ENCODE results near the gene GRIN2C.

GRCh38 chr17:74903034-74903433 is 43.3 kb upstream of the GRIN2C start:
- no peak for TF ChIP-seq ZNF292 (tag by site-specific recombination; IDR thresholded peaks at IDR 0.05; ENCODE audit: borderline replicate concordance, low read depth)
- TF ChIP-seq CTCF (tag by site-specific recombination; IDR thresholded peaks at IDR 0.05) = no peak
- no peak for TF ChIP-seq ZBTB49 (tag by site-specific recombination; IDR thresholded peaks at IDR 0.05; ENCODE audit: low read depth)
- TF ChIP-seq ZNF830 (tag by site-specific recombination; IDR thresholded peaks at IDR 0.05; ENCODE audit: low read depth) = no peak
- no peak for TF ChIP-seq SP7 (tag by site-specific recombination; IDR thresholded peaks at IDR 0.05)
- no peak for TF ChIP-seq ZNF416 (tag by site-specific recombination; IDR thresholded peaks at IDR 0.05)
- no peak for TF ChIP-seq ZNF660 (tag by site-specific recombination; IDR thresholded peaks at IDR 0.05)
- TF ChIP-seq PRDM10 (tag by site-specific recombination; IDR thresholded peaks at IDR 0.05) = no peak
- TF ChIP-seq ZSCAN18 (tag by site-specific recombination; IDR thresholded peaks at IDR 0.05) = no peak
- TF ChIP-seq ZBTB17 (tag by site-specific recombination; IDR thresholded peaks at IDR 0.05) = no peak
- TF ChIP-seq ZBTB7A (tag by site-specific recombination; IDR thresholded peaks at IDR 0.05; ENCODE audit: low read depth) = no peak

Measured in HEK293 (cell line).